Activated CD8-positive, alpha-beta T cell treated with anti-CD3 and anti-CD28 coated beads for 36 hours (primary cell): ENCODE data around the gene SAFB. TPM values are rescaled to one million over a fixed set of nuclear protein-coding genes. Genes with fewer than 3 reads are reported as not detected.

Source experiments
- ATAC-seq: fragments of 200-7000 bp; cut with Tn5 transposase; one replicate; pipeline ENCODE4 v1.10.0; 2021; ENCODE audit warnings: mild to moderate bottlenecking, moderate library complexity
- CTCF ChIA-PET: fragments of 350-600 bp; sonication (Branson Sonifier 250); formaldehyde crosslinking; loops from one replicate; lab custom pipeline; 2021; ENCODE audit warnings: antibody characterized with exemption; lab: Charles Lee
- POLR2A ChIA-PET: fragments of 350-600 bp; sonication (Branson Sonifier 250); formaldehyde crosslinking; loops from one replicate; lab custom pipeline; 2021; ENCODE audit warnings: antibody characterized with exemption; lab: Charles Lee
- DNase-seq: peaks from one replicate; pipeline ENCODE4 v3.0.0-alpha.2; 2020
- H3K27ac Mint-ChIP-seq: one replicate; pipeline ENCODE4 v1.8.0; 2021; ENCODE audit warnings: mild to moderate bottlenecking, mixed read lengths
- H3K27me3 Mint-ChIP-seq: one replicate; pipeline ENCODE4 v1.8.0; 2021; ENCODE audit warnings: mixed read lengths
- H3K36me3 Mint-ChIP-seq: one replicate; pipeline ENCODE4 v1.8.0; 2021; ENCODE audit warnings: low read depth, mixed read lengths
- H3K4me1 Mint-ChIP-seq: one replicate; pipeline ENCODE4 v1.8.0; 2021; ENCODE audit warnings: low read depth, mixed read lengths
- H3K4me3 Mint-ChIP-seq: one replicate; pipeline ENCODE4 v1.8.0; 2021; ENCODE audit warnings: mild to moderate bottlenecking, moderate library complexity, mixed read lengths
- H3K9me3 Mint-ChIP-seq: one replicate; pipeline ENCODE4 v1.8.0; 2021; ENCODE audit warnings: mixed read lengths
- CTCF ChIP-seq: fragments of 200-600 bp; IDR thresholded peaks from one replicate; pipeline ENCODE4 v1.8.0; 2022; ENCODE audit warnings: antibody characterized with exemption, mild to moderate bottlenecking
- intact Hi-C: fragments of 100-400 bp; cut with micrococcal nuclease; formaldehyde crosslinking; loops from one replicate; pipeline ENCODE4 v1.10.0; 2022
- total RNA-seq, 2 experiments: library from RNA; stranded (reverse); gene quantifications; one replicate each; pipeline ENCODE4 v1.2.3, GENCODE V29; 2021

SAFB gene
- total RNA-seq, 2 experiments from 2014 or later: 124 to 132 TPM

GRCh38 chr19:5680437-5681368 lies 57.8 kb downstream of the SAFB start, which contains the start of the genes HSD11B1L and MICOS13:
Gene HSD11B1L, plus strand, starts transcription at chr19:5681027. Its CDS starts 3,806 bp downstream, at chr19:5684833.
Gene MICOS13, minus strand, starts transcription at chr19:5680516. Its CDS starts 30 bp downstream, at chr19:5680486.
- TF ChIP-seq CTCF: no peak
- DNase-seq: peak; percentile 99
- intact Hi-C loops: loop anchor here (5.0 kb wide), 1 partner anchor 58 kb away; the partner anchor contains the start of genes SAFB and SAFB2
- H3K9me3 Mint-ChIP-seq: no peaks in the 10 kb centered on the region
- peak within 1 kb of the TSS; percentile 96 for H3K4me3 Mint-ChIP-seq
- POLR2A ChIA-PET: interaction anchor here (2.2 to 20.6 kb wide), 3 partner anchors 10 to 32 kb away, joined by 9 to 516 read pairs (median 14); partner anchors contain the start of genes CATSPERD, LONP1 and RPL36
- peak; percentile 95 for ATAC-seq
- CTCF ChIA-PET: no interaction called here
- H3K4me1 Mint-ChIP-seq: peaks cover 15% of the 10 kb centered on the region
- peak within 1 kb of the TSS; percentile 95 for H3K27ac Mint-ChIP-seq
- no peaks in the 10 kb centered on the region for H3K27me3 Mint-ChIP-seq
- H3K36me3 Mint-ChIP-seq: peaks cover 8% of the 10 kb centered on the region

- ChIA-PET CTCF (no interaction called here), POLR2A (interaction anchor here (2.2 to 20.6 kb wide), 2 partner anchors 9 to 31 kb away, joined by 14 to 516 read pairs; partner anchors contain the start of genes CATSPERD, LONP1 and RPL36)
- H3K4me1 Mint-ChIP-seq: peaks cover 17% of the 10 kb centered on the region
- peak overlapping the region; percentile 21 for H3K27ac Mint-ChIP-seq
- no peaks in the 10 kb centered on the region for H3K9me3 Mint-ChIP-seq
- intact Hi-C loops: loop anchor here (5.0 kb wide), 1 partner anchor 59 kb away; the partner anchor contains the start of genes SAFB and SAFB2
- no peak for ATAC-seq
- H3K27me3 Mint-ChIP-seq: no peaks in the 10 kb centered on the region
- no peak for DNase-seq
- peak overlapping the region; percentile 63 for H3K4me3 Mint-ChIP-seq
- TF ChIP-seq CTCF: no peak
- peaks cover 8% of the 10 kb centered on the region for H3K36me3 Mint-ChIP-seq
Measured at GRCh38 chr19:5681391-5682106, 58.7 kb downstream of the SAFB start.

GRCh38 chr19:5682107-5682482 lies 59.2 kb downstream of the SAFB start:
- ChIA-PET POLR2A (interaction anchor here (2.2 to 20.6 kb wide), 2 partner anchors 8 to 30 kb away, joined by 14 to 516 read pairs; partner anchors contain the start of genes CATSPERD, LONP1 and RPL36), CTCF (no interaction called here)
- Mint-ChIP-seq H3K4me1 (peaks cover 18% of the 10 kb centered on the region), H3K4me3 (peak overlapping the region; percentile 63), H3K27me3 (no peaks in the 10 kb centered on the region), H3K27ac (no peak overlapping the region), H3K9me3 (no peaks in the 10 kb centered on the region), H3K36me3 (peaks cover 8% of the 10 kb centered on the region)
- intact Hi-C loops: loop anchor here (5.0 kb wide), 1 partner anchor 60 kb away; the partner anchor contains the start of genes SAFB and SAFB2
- DNase-seq (no peak), ATAC-seq (no peak)
- no peak for TF ChIP-seq CTCF

GRCh38 chr19:5683177-5683886 lies 60.4 kb downstream of the SAFB start:
- no peak for DNase-seq
- no peaks in the 10 kb centered on the region for H3K27me3 Mint-ChIP-seq
- no peak overlapping the region for H3K27ac Mint-ChIP-seq
- H3K36me3 Mint-ChIP-seq: peaks cover 4% of the 10 kb centered on the region
- TF ChIP-seq CTCF: no peak
- ChIA-PET POLR2A (interaction anchor here (0.8 to 20.6 kb wide), 2 partner anchors 8 to 29 kb away, joined by 3 to 516 read pairs; partner anchors contain the start of genes CATSPERD and LONP1), CTCF (interaction anchor here (1.3 kb wide), 1 partner anchor 121 kb away, joined by 3 read pairs; the partner anchor contains the start of gene NRTN)
- ATAC-seq: no peak
- intact Hi-C loops: loop anchor here (5.0 kb wide), 1 partner anchor 61 kb away; the partner anchor contains the start of genes SAFB and SAFB2
- no peak overlapping the region for H3K4me3 Mint-ChIP-seq
- H3K9me3 Mint-ChIP-seq: no peaks in the 10 kb centered on the region
- H3K4me1 Mint-ChIP-seq: peaks cover 21% of the 10 kb centered on the region
